Measurements from ENCODE around the gene TMPRSS9. TPM values are rescaled to one million over a fixed set of nuclear protein-coding genes. Genes with fewer than 3 reads are reported as not detected.

TMPRSS9 gene
- 0.45 TPM in 1 of 2 replicates, not detected in the other for total RNA-seq (2014; rRNA removed; shearing (Covaris generic))

DNA sequence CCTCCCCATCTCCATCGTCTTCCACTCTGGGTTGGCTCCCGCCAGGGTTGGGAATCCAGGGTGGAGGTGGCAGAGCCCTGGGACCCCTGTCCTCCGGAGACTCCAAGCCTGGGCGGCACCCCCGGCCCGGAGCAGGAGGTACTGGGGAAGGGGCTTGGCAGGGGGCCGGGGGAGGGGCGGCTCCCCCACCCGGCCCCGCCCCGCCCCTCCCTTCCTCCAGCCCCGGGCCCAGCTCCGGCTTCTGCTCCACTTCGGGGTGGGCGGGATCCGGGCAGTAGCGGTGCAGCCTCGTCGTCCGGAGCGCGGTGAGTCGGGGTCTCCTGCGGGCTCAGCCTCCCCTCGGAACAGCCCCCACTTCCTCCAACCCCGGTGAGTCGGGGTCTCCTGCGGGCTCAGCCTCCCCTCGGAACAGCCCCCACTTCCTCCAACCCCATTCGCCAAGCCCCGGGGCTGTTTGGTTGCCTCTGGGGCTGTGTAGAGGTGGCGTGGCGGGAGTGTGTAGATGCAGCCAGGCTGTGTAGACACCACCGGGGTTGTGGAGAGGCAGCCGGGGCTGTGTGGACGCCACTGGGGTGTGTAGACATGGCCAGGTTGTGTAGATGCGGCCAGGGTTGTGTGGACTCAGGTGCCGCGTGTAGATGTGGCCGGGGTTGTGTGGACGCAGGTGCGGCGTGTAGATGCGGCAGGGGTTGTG, at the start of gene TMPRSS9:
TSS of gene TMPRSS9 (plus strand) at position 274 of the 694 bp plus-strand sequence. CDS start 29,521 bp downstream, outside the sequence.
- no peak for DNase-seq (ENCODE audit: low spot score)

DNA sequence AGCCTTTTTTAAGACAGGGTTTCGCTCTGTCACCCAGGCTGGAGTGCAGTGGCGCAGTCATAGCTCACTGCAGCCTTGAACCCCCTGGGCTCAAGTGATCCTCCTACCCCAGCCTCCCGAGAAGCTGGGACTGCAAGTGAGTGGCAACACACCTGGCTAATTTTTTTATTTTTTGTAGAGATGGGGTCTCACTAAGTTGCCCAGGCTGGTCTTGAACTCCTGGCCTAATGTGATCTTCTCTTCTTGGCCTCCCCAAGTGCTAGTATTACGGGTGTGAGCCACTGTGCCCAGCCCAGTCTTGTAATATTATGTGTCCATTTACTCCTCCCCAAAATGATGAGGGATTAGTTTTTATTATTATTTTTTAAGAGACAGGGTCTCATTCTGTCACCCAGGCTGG, 49.0 kb upstream of the TMPRSS9 start:
- no peak for DNase-seq (ENCODE audit: low spot score)

- no peak for DNase-seq (ENCODE audit: low spot score)
These were observed 47.1 kb upstream of the TMPRSS9 start for GRCh38 chr19:2312820-2313501.

DNA sequence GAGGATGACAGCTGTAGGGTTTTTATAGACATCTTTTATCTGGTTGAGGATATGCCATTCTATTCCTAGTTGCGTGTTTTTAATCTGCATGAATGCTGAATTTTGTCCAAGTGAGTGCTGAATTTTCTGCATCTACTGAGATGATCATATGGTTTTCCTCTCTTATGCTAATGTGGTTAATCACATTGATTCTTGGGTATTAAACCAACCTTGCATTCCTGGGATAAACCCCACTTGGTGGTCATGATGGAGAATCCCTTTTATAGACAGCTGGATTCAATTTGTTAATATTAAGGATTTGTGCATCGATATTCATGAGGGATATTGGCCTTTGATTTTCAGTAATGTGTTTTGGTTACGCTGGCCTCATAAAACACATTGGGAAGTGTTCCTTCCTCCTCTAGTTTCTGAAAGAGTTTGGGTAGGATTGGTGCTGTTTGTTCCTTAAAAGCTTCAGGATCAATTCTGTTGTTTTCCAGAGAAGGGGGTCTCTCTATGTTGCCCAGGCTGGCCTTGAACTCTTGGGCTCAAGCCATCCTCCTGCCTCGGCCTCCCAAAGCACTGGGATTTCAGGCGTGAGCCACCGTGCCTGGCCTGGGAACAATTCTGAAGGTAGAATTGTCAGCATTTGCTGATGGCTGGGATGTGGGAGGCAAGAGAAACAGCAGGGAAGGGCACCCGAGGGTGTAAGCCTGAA, 44.8 kb upstream of the TMPRSS9 start:
- DNase-seq (ENCODE audit: low spot score), result no peak

DNA sequence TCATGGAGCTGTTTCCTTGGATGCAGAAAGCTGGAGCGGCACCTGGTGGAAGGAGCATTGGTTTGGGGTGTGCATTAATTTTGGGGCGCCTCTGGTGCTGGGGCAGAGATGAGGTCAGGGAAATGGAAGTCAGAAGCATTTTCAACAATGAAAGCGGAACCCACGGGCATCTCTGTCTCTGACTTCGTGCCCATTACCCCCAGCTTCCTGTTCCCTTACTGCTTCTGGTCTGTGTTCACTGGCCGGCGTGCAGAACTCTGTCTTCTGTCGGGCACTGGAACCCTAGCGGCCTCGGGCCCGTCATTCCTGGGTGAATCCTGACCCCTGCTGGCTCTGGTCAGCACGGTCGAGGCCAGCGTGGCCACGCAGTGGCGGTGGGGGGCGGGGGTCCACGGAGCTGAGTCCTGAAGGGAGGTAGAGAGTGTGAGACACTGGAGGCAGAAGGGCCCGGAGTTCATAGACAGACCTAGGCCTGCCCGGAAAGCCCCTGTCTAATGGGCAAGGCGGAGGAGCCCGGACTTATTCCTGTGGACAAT, 44.2 kb upstream of the TMPRSS9 start:
- no peak for DNase-seq (ENCODE audit: low spot score)

DNA sequence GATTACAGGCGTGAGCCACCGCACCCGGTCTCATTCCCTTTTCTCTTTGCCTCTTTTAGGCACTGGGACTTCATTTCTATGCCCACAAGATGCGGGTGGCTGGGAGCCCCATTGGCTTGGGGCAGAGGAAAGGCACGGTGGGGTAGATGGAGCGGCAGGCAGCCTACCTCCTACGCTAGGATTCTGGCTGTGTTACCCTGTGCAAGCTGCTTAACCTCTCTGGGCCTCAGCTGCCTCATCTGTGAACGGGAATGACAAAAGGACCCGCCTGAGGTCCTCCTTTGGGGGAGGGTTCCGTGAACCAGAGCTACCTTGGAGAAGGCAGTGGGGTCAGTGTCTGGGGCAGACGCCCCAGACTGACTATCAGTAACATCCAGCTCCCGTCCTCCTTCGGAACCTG, 42.8 kb upstream of the TMPRSS9 start:
- no peak for DNase-seq (ENCODE audit: low spot score)

- no peak for DNase-seq (ENCODE audit: low spot score)
These were observed 42.3 kb upstream of the TMPRSS9 start for GRCh38 chr19:2317756-2318155.

DNA sequence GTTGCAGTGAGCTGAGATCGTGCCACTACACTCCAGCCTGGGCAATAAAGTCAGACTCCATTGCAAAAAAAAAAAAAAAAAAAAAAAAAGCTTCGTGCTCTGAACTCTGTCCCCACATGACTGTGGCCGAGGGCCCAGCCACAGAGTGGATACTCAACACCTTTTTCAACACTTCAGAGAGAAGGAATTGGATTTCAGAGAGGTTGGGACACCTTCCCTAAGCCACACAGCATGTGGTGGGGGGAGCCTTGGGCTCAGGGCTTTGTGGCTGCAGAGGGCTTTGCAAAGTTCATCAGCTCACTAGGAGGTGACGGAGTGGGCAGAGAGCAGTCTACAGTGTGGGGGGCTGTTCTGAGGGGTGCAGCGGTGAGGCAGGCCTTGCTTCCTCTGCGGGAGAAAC, 41.1 kb upstream of the TMPRSS9 start:
- DNase-seq (ENCODE audit: low spot score), result no peak

DNA sequence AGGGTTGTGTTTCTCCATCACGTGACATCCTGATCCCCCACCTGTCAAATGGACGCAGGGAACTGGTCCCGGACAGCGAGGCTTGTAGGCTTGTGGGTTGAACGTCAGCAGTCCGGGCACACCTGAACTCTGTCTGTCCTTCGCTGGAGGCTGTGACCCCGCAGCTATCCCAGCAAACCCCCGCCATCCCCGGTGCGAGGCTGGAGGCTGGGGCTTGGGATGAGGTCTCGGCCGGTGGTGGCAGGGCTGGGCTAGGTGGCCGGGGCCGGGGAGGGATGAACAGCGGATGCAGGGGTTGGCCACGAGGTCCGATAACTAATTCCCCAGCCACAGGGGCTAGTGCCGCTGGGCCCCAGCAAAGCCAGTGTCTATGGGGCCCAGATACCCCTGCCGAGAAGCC, 40.5 kb upstream of the TMPRSS9 start:
- DNase-seq (ENCODE audit: low spot score), result no peak

GRCh38 chr19:2320049-2320448, 40.0 kb upstream of the TMPRSS9 start:
- no peak for DNase-seq (ENCODE audit: low spot score)

- no peak for DNase-seq (ENCODE audit: low spot score)
These were observed 39.1 kb upstream of the TMPRSS9 start for GRCh38 chr19:2320939-2321338.

DNA sequence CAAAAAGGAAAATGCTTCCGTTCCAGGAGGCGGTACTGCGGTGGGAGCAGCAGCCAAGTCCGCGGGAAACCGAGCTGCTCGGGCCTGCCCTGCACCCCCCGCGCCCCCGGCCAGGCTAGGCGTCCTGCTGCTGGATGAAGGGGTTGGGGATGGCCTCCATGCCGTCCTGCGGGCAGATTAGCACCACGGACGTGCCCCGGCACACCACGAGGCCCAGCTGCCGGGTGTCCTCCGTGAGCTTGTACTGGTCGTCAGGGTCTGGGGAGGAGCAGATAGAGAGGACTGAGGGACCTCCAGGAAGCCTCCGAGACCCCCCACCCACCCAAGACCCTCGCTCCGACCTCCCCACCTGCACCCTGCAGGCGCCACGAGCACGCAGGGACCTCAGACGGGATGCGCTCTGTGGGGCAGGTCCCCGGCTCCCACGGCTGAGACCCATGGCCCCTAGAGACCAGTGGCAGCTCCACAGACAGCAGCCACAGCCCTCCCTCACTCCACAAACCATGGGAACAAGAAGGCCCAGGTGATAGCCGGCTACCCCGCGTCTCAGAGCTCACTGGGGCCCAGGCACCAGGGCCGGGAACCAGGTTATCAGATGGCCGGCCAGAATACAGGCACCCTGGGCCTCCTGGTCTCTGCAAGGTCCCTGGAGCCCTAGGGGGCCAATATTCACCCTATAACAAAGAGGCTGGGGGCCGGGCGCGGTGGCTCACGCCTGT, 38.3 kb upstream of the TMPRSS9 start:
- no peak for DNase-seq (ENCODE audit: low spot score)

DNA sequence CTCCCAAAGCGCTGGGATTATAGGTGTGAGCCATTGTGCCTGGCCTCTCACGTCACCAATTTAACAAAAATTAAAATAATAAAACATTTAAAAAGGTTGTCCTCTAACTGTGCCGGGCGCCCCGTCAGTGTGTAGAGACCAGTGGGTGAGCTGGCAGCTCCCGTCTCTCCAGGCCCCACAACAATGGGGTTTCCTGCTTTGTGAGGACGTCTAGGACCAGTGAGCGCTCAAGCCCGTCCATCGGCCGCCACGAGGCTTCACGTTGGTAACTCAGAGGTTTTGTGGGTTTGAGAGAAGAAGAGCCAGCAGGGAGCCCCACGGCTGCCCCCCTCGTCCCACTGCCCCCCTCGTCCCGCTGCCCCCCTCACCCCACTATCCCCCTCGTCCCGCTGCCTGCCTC, 36.4 kb upstream of the TMPRSS9 start:
- DNase-seq (ENCODE audit: low spot score), result no peak

GRCh38 chr19:2324220-2324948, 35.7 kb upstream of the TMPRSS9 start:
- no peak for DNase-seq (ENCODE audit: low spot score)

GRCh38 chr19:2325281-2326046, 34.6 kb upstream of the TMPRSS9 start:
- no peak for DNase-seq (ENCODE audit: low spot score)

- no peak for DNase-seq (ENCODE audit: low spot score)
These were observed 33.2 kb upstream of the TMPRSS9 start for GRCh38 chr19:2326699-2327360.

DNA sequence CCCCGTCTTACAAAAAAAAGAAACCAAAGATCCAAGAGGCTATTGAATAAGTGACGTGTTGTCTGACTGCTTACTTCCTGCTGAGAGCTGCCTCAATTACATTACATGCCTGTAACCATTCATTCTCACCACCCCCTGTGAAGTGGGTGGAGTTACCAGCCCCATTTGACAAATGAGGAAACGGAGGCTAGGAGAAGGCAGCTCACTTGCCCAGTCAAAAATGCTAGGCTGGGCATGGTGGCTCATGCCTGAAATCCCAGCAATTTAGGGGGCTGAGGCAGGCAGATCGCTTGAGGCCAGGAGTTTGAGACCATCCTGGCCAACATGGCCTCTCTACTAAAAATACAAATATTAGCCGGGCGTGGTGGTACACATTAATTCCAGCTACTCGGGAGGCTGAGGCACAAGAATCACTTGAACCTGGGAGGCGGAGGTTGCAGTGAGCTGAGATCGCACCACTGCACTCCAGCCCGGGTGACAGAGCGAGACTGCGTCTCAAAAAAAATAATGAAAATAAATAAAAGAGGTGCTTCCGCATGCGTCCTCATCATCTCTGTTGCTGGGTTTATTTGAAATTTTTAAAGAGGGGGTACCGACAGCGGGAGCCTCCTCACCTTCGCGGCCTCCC, 32.2 kb upstream of the TMPRSS9 start:
- no peak for DNase-seq (ENCODE audit: low spot score)

DNA sequence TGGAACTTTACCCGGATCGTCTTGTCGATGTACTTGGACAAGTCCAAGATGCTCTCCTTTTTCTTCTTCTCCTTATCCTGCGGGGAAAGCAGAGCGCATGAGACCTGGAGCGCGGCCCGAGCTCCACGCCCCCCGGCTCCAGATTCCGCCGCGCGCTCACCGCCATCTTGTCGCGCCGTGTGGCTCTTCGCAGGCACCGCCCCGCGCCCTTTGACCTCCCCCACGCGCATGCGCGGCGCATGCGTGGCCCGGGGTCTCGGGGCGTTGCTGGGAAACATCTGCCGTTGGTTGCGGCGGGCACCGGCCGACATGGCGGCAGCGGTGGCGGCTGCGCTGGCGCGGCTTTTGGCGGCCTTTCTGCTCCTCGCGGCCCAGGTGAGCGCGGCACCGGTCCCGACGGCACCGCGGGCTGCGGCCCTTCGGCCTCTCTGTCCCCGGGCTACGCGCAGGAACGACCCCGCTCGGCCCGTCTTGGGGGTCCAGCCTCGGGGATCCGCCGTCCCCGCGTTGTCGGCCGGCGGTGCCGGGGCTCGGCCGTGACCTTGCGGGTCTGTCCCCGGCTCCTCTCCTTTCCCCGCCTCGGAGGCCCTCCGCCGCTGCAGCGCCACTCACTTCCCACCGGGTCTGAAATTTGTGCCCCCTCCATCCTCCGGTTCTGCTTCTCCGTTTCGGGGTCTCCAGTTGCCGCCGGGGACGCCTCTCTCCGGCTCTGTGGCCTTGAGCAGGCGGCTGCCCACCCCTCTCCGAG, 31.5 kb upstream of the TMPRSS9 start, which contains the start of the genes LSM7 and SPPL2B:
TSS of gene LSM7 (minus strand) at position 186 of the 748 bp plus-strand sequence. CDS start at position 166, 20 bp downstream.
TSS of gene SPPL2B (plus strand) at position 284 of the 748 bp plus-strand sequence. CDS start at position 310, 26 bp downstream.
- DNase-seq (ENCODE audit: low spot score), result peak; percentile 80
